ENCODE results near the gene PTPRM. TPM values are rescaled to one million over a fixed set of nuclear protein-coding genes. Genes with fewer than 3 reads are reported as not detected.

The PTPRM gene
- total RNA-seq, 1 experiment from 2014 or later, result 6.2 TPM

GRCh38 chr18:7889515-7889914 lies 322.4 kb downstream of the PTPRM start:
- H3K18ac ChIP-seq (ENCODE audit: insufficient read length, low read depth, low read length), result no peak overlapping the region
- H2AFZ ChIP-seq (ENCODE audit: low read length), result no peak overlapping the region
- WGBS (ENCODE audit: extremely low coverage, insufficient read length, low lambda C conversion rate), result no CpG with 5 or more reads among the region's 3 CpGs
- H3K14ac ChIP-seq (ENCODE audit: insufficient read depth, low read length), result no peak overlapping the region
- H3K23ac ChIP-seq (ENCODE audit: insufficient read length, low read depth, low read length), result no peak overlapping the region
- H3K4me1 Mint-ChIP-seq, result peaks cover 2 to 4% of the 10 kb centered on the region in 2 experiments; a peak in 3 of 4 replicates
- no peak overlapping the region for H2BK12ac ChIP-seq (ENCODE audit: insufficient read length, low read depth, low read length)
- no peaks in the 10 kb centered on the region for H3K79me2 ChIP-seq (ENCODE audit: insufficient read depth, low read length)
- no peak for DNase-seq
- no peak overlapping the region for H2BK20ac ChIP-seq (ENCODE audit: low read depth, low read length, poor library complexity, severe bottlenecking)
- no peak overlapping the region for H3K4me3 Mint-ChIP-seq
- TF ChIP-seq, protein P1, sequence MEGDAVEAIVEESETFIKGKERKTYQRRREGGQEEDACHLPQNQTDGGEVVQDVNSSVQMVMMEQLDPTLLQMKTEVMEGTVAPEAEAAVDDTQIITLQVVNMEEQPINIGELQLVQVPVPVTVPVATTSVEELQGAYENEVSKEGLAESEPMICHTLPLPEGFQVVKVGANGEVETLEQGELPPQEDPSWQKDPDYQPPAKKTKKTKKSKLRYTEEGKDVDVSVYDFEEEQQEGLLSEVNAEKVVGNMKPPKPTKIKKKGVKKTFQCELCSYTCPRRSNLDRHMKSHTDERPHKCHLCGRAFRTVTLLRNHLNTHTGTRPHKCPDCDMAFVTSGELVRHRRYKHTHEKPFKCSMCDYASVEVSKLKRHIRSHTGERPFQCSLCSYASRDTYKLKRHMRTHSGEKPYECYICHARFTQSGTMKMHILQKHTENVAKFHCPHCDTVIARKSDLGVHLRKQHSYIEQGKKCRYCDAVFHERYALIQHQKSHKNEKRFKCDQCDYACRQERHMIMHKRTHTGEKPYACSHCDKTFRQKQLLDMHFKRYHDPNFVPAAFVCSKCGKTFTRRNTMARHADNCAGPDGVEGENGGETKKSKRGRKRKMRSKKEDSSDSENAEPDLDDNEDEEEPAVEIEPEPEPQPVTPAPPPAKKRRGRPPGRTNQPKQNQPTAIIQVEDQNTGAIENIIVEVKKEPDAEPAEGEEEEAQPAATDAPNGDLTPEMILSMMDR (conservative IDR thresholded peaks at IDR 0.05), result no peak
- no peak overlapping the region for H4K91ac ChIP-seq (ENCODE audit: insufficient read length, low read depth, low read length)
- no peak overlapping the region for H4K8ac ChIP-seq (replicated peaks; ENCODE audit: insufficient read length, low read depth, low read length)
- no peaks in the 10 kb centered on the region for H3K23me2 ChIP-seq (ENCODE audit: insufficient read length, low read depth, low read length, poor library complexity, severe bottlenecking)
- H3K4me1 ChIP-seq (ENCODE audit: insufficient read depth, low read length), result no peaks in the 10 kb centered on the region
- H3K4me2 ChIP-seq (ENCODE audit: insufficient read depth, insufficient read length, low read length), result no peak overlapping the region
- H3K56ac ChIP-seq (ENCODE audit: insufficient read length, low read depth, low read length), result no peak overlapping the region
- H3K9me3 ChIP-seq (ENCODE audit: control insufficient read depth, low read depth, low read length), result no peaks in the 10 kb centered on the region
- no peak overlapping the region for H3K4ac ChIP-seq (ENCODE audit: low read depth, low read length)
- H2BK120ac ChIP-seq (ENCODE audit: low read depth, low read length, poor library complexity, severe bottlenecking), result no peak overlapping the region
- no peak overlapping the region for H3K27ac Mint-ChIP-seq
- no peak overlapping the region for H2AK5ac ChIP-seq (ENCODE audit: insufficient read length, low read length)
- H4K5ac ChIP-seq (ENCODE audit: insufficient read length, low read depth, low read length), result no peak overlapping the region
- no peak overlapping the region for H3K9ac ChIP-seq (ENCODE audit: extremely low read depth, insufficient read length, low read length)
- no peak overlapping the region for H3T11ph ChIP-seq (ENCODE audit: low read length)
- no peak overlapping the region for H3K27ac ChIP-seq (ENCODE audit: insufficient read length, low read depth, low read length)
- no peaks in the 10 kb centered on the region for H3K9me3 Mint-ChIP-seq
- no peak overlapping the region for H2BK5ac ChIP-seq (ENCODE audit: insufficient read length, low read length)
- no peaks in the 10 kb centered on the region for H3K36me3 Mint-ChIP-seq (ENCODE audit: insufficient read depth in 1 of 3, low read depth in 3 of 3)
- H2BK15ac ChIP-seq (ENCODE audit: low read depth, low read length), result no peak overlapping the region
- no peaks in the 10 kb centered on the region for H3K79me1 ChIP-seq (ENCODE audit: insufficient read depth, low read depth, low read length, poor library complexity, severe bottlenecking)
- H3K27me3 ChIP-seq (ENCODE audit: insufficient read depth, low read length), result no peaks in the 10 kb centered on the region
- H4K20me1 ChIP-seq (ENCODE audit: control insufficient read depth, insufficient read depth, insufficient read length), result no peaks in the 10 kb centered on the region
- no peaks in the 10 kb centered on the region; the same call in 1 of the 2 replicates for H3K27me3 Mint-ChIP-seq (ENCODE audit: low read depth)
